Testis (tissue), 2 donors: Measurements from ENCODE around the gene MAP3K2.

Source experiments
- CTCF ChIP-seq, 3 experiments: fragments of 450-650 bp in 2 of 3; fragments of 200-600 bp in 1 of 3; sonication (generic) in 1 of 3; IDR thresholded peaks; one replicate each; pipeline ENCODE4 v1.5.1; 2016 to 2019; ENCODE audit warnings: antibody characterized with exemption in 3 of 3, mild to moderate bottlenecking in 2 of 3, moderate library complexity in 1 of 3
- POLR2A ChIP-seq: fragments of 450-650 bp; IDR thresholded peaks from one replicate; pipeline ENCODE4 v1.6.1; 2017; ENCODE audit warnings: antibody characterized with exemption, mild to moderate bottlenecking, moderate library complexity

GRCh38 chr2:127408004-127408806 is 20.4 kb upstream of the MAP3K2 start:
- no peak for TF ChIP-seq CTCF (IDR thresholded peaks at IDR 0.05)
- no peak for TF ChIP-seq POLR2A
